NCI-H2171 (cell line): ENCODE results near the gene ZACN.
"Not testable (repeated sequence)": the region's sequence is repeated elsewhere in the genome, so short reads cannot be mapped to it uniquely, and the experiment has no call there.

Source experiments
- DNase-seq: peaks from one replicate; lab custom pipeline; 2025; lab: John Stamatoyannopoulos, UW

The ZACN gene

GRCh38 chr17:76078860-76079534 lies at the start of gene ZACN:
Gene ZACN, plus strand, starts transcription at chr17:76079182. Its CDS starts 83 bp downstream, at chr17:76079265.
- DNase-seq, result no peak

GRCh38 chr17:76032073-76032779 lies 46.8 kb upstream of the ZACN start:
- DNase-seq, result no peak

GRCh38 chr17:76032780-76033108 lies 46.2 kb upstream of the ZACN start:
- DNase-seq, result no peak

- no peak for DNase-seq
Observed at GRCh38 chr17:76033139-76033538, 45.8 kb upstream of the ZACN start.

GRCh38 chr17:76034428-76035350 lies 44.3 kb upstream of the ZACN start:
- DNase-seq, result no peak

- DNase-seq, result no peak
Observed at GRCh38 chr17:76036497-76037261, 42.3 kb upstream of the ZACN start.

GRCh38 chr17:76038050-76038449 lies 40.9 kb upstream of the ZACN start:
- DNase-seq, result no peak

- DNase-seq, result no peak
Observed at GRCh38 chr17:76039121-76039520, 39.9 kb upstream of the ZACN start.

- DNase-seq, result no peak
Observed at GRCh38 chr17:76040376-76040775, 38.6 kb upstream of the ZACN start.

- DNase-seq, result not testable (repeated sequence)
Observed at GRCh38 chr17:76042868-76043267, 36.1 kb upstream of the ZACN start.

GRCh38 chr17:76044475-76045007 lies 34.4 kb upstream of the ZACN start:
- not testable (repeated sequence) for DNase-seq

GRCh38 chr17:76046064-76046463 lies 32.9 kb upstream of the ZACN start:
- DNase-seq, result no peak

- DNase-seq, result no peak
Observed at GRCh38 chr17:76048025-76048605, 30.9 kb upstream of the ZACN start.

GRCh38 chr17:76048711-76049110 lies 30.3 kb upstream of the ZACN start:
- DNase-seq, result no peak

GRCh38 chr17:76049239-76049638 lies 29.7 kb upstream of the ZACN start:
- DNase-seq, result no peak

- no peak for DNase-seq
Observed at GRCh38 chr17:76049836-76050537, 29.0 kb upstream of the ZACN start.

GRCh38 chr17:76050538-76051467 lies 28.2 kb upstream of the ZACN start:
- DNase-seq, result no peak

GRCh38 chr17:76051561-76051960 lies 27.4 kb upstream of the ZACN start:
- no peak for DNase-seq
